Liver (tissue), 9 donors: ENCODE data around the gene KIAA1217. TPM values are rescaled to one million over a fixed set of nuclear protein-coding genes. Genes with fewer than 3 reads are reported as not detected.

Experiments
- DNase-seq: peaks from one replicate; pipeline ENCODE4 v3.0.0-alpha.2; 2017; ENCODE audit warnings: low spot score
- H3K27ac ChIP-seq, 2 donors: one replicate each; pipeline ENCODE4 v1.7.0; 2013; ENCODE audit warnings: inconsistent platforms in 2 of 2, low read length in 2 of 2, control low read depth in 1 of 2, low read depth in 1 of 2, mild to moderate bottlenecking in 1 of 2
- H3K27me3 ChIP-seq, 4 donors: one replicate each; pipeline versions ENCODE4 v1.6.1 to v1.7.0; 2013; ENCODE audit warnings: low read length in 3 of 4, inconsistent platforms in 1 of 4, mild to moderate bottlenecking in 1 of 4, moderate library complexity in 1 of 4; ENCODE audit not compliant: control insufficient read depth in 4 of 4, insufficient read depth in 4 of 4
- H3K36me3 ChIP-seq, 4 donors: one replicate each; pipeline versions ENCODE4 v1.6.1 to v1.7.0; 2013; ENCODE audit warnings: low read length in 3 of 4, mild to moderate bottlenecking in 3 of 4, low read depth in 1 of 4, moderate library complexity in 1 of 4; ENCODE audit not compliant: control insufficient read depth in 4 of 4, insufficient read depth in 3 of 4
- H3K4me1 ChIP-seq, 4 donors: one replicate each; pipeline versions ENCODE4 v1.6.1 to v1.7.0; 2013; ENCODE audit warnings: low read length in 3 of 4, mild to moderate bottlenecking in 3 of 4, moderate library complexity in 1 of 4; ENCODE audit not compliant: control insufficient read depth in 4 of 4, insufficient read depth in 4 of 4
- H3K4me3 ChIP-seq, 3 donors: one replicate each; pipeline versions ENCODE4 v1.6.1 to v1.7.0; 2013; ENCODE audit warnings: low read length in 3 of 3, control low read depth in 1 of 3, low read depth in 1 of 3, mild to moderate bottlenecking in 1 of 3
- H3K9ac ChIP-seq, 2 donors: one replicate each; pipeline ENCODE4 v1.7.0; 2013; ENCODE audit warnings: low read length in 2 of 2, mild to moderate bottlenecking in 2 of 2, moderate library complexity in 2 of 2, control low read depth in 1 of 2, low read depth in 1 of 2
- H3K9me3 ChIP-seq, 4 donors: one replicate each; pipeline versions ENCODE4 v1.6.1 to v1.7.0; 2013; ENCODE audit warnings: low read length in 3 of 4; ENCODE audit not compliant: control insufficient read depth in 4 of 4
- EGR1 ChIP-seq, 2 donors: IDR thresholded peaks; 2 replicates each; pipeline ENCODE4 v1.6.1; 2016 to 2018; ENCODE audit warnings: antibody characterized with exemption in 2 of 2, low read depth in 2 of 2
- FOXA1 ChIP-seq: IDR thresholded peaks from 2 replicates; pipeline ENCODE4 v1.6.1; 2016; ENCODE audit warnings: antibody characterized with exemption
- GABPA ChIP-seq, 2 donors: IDR thresholded peaks in 1 of 2; conservative IDR thresholded peaks in 1 of 2; 2 replicates each; pipeline ENCODE4 v1.6.1; 2016; ENCODE audit warnings: antibody characterized with exemption in 2 of 2, mild to moderate bottlenecking in 1 of 2, moderate library complexity in 1 of 2
- HNF4A ChIP-seq, 2 donors: conservative IDR thresholded peaks; 2 replicates each; pipeline ENCODE4 v1.6.1; 2016; ENCODE audit warnings: antibody characterized with exemption in 2 of 2, mild to moderate bottlenecking in 2 of 2
- HNF4G ChIP-seq: IDR thresholded peaks from 2 replicates; pipeline ENCODE4 v1.6.1; 2016; ENCODE audit warnings: antibody characterized with exemption
- JUND ChIP-seq, 2 donors: IDR thresholded peaks; 2 replicates each; pipeline ENCODE4 v1.6.1; 2016; ENCODE audit warnings: antibody characterized with exemption in 2 of 2
- NR2F2 ChIP-seq: IDR thresholded peaks from 2 replicates; pipeline ENCODE4 v1.6.1; 2016; ENCODE audit warnings: antibody characterized with exemption
- RAD21 ChIP-seq, 2 donors: IDR thresholded peaks; 2 replicates each; pipeline ENCODE4 v1.6.1; 2016; ENCODE audit warnings: antibody characterized with exemption in 2 of 2, mild to moderate bottlenecking in 2 of 2
- RXRA ChIP-seq, 2 donors: IDR thresholded peaks; 2 replicates each; pipeline ENCODE4 v1.6.1; 2017 to 2018; ENCODE audit warnings: antibody characterized with exemption in 2 of 2, mild to moderate bottlenecking in 1 of 2
- SP1 ChIP-seq: IDR thresholded peaks from 2 replicates; pipeline ENCODE4 v1.6.1; 2018; ENCODE audit warnings: antibody characterized with exemption, mild to moderate bottlenecking
- TAF1 ChIP-seq: conservative IDR thresholded peaks from 2 replicates; pipeline ENCODE4 v1.6.1; 2016; ENCODE audit warnings: antibody characterized with exemption, mild to moderate bottlenecking
- YY1 ChIP-seq: IDR thresholded peaks from 2 replicates; pipeline ENCODE4 v1.6.1; 2016; ENCODE audit warnings: antibody characterized with exemption, mild to moderate bottlenecking
- WGBS: extraction: QIAGEN DNeasy Blood & Tissue Kit; methylation state at CpG from one replicate; pipeline ENCODE4 v1.1.7; 2013; 5-methylcytosine and 5-hydroxymethylcytosine counted together
- polyA plus RNA-seq, 2 donors: library from polyadenylated mRNA; stranded (reverse) in 1 of 2; unstranded in 1 of 2; fragments of 200-250 nt in 1 of 2; fragments of >200 nt in 1 of 2; fragmentation: Nextera tagmentation in 1 of 2; extraction: Ambion mirVana in 1 of 2; gene quantifications; one replicate each; pipeline versions ENCODE4 v1.2.1 to v1.2.3, GENCODE V29; 2013 to 2015
- total RNA-seq, 2 donors: library from RNA; depleted of rRNA; stranded (reverse); fragments of >200 nt; gene quantifications; one replicate each; pipeline ENCODE4 v1.2.3, GENCODE V29; 2014
- TF ChIP-seq, protein P1 (sequence below): IDR thresholded peaks from 2 replicates; pipeline ENCODE4 v1.6.1; 2016; ENCODE audit warnings: antibody characterized with exemption, mild to moderate bottlenecking
- TF ChIP-seq, protein P2 (sequence below): IDR thresholded peaks from 2 replicates; pipeline ENCODE4 v1.6.1; 2016; ENCODE audit warnings: antibody characterized with exemption
- TF ChIP-seq, protein P3 (sequence below): IDR thresholded peaks from 2 replicates; pipeline ENCODE4 v1.6.1; 2016; ENCODE audit warnings: antibody characterized with exemption
- TF ChIP-seq, protein P4 (sequence below): IDR thresholded peaks from 2 replicates; pipeline ENCODE4 v1.6.1; 2016; ENCODE audit warnings: antibody characterized with exemption
- donor health status: healthy.
- donor health status: healthy.
- donor health status: healthy.
- donor health status: healthy.
- donor health status: healthy.

Gene KIAA1217
- total and polyA plus RNA-seq, 4 donors: 4.5 to 12.8 (median 6.8) TPM

DNA sequence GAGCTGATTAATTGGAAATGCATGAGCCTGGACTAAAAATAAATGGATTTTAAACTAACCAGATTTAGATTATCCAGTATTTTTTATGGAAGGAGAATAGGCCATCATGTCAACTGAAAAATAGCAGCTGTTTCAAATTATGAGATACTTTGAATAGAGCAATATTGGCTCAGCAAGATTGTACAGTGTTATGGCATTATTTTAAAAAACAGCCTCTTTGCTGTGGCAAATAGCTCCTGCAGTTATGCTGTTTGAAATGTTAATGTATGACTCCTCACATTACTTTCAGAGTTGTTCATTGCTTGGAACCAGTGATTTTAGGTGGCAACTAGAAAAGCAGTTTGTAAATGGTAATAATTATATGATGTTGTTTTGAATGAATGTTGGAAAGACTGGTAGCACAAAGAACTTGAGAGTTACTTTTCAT lies 244.5 kb downstream of the KIAA1217 start:
- H3K36me3 ChIP-seq: no peaks in the 10 kb centered on the region
- H3K4me1 ChIP-seq: peaks cover 3 to 16% (median 5%) of the 10 kb centered on the region in 4 donors
- no peaks in the 10 kb centered on the region for H3K27me3 ChIP-seq
- H3K9me3 ChIP-seq: no peaks in the 10 kb centered on the region
- no peak overlapping the region for H3K9ac ChIP-seq
- TF ChIP-seq, protein P1, sequence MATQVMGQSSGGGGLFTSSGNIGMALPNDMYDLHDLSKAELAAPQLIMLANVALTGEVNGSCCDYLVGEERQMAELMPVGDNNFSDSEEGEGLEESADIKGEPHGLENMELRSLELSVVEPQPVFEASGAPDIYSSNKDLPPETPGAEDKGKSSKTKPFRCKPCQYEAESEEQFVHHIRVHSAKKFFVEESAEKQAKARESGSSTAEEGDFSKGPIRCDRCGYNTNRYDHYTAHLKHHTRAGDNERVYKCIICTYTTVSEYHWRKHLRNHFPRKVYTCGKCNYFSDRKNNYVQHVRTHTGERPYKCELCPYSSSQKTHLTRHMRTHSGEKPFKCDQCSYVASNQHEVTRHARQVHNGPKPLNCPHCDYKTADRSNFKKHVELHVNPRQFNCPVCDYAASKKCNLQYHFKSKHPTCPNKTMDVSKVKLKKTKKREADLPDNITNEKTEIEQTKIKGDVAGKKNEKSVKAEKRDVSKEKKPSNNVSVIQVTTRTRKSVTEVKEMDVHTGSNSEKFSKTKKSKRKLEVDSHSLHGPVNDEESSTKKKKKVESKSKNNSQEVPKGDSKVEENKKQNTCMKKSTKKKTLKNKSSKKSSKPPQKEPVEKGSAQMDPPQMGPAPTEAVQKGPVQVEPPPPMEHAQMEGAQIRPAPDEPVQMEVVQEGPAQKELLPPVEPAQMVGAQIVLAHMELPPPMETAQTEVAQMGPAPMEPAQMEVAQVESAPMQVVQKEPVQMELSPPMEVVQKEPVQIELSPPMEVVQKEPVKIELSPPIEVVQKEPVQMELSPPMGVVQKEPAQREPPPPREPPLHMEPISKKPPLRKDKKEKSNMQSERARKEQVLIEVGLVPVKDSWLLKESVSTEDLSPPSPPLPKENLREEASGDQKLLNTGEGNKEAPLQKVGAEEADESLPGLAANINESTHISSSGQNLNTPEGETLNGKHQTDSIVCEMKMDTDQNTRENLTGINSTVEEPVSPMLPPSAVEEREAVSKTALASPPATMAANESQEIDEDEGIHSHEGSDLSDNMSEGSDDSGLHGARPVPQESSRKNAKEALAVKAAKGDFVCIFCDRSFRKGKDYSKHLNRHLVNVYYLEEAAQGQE: no peak
- no peak for TF ChIP-seq RXRA (IDR thresholded peaks at IDR 0.05)
- no peak for TF ChIP-seq EGR1 (IDR thresholded peaks at IDR 0.05; ENCODE audit: low read depth in 2 of 2)
- no peak for TF ChIP-seq NR2F2
- TF ChIP-seq, protein P2, sequence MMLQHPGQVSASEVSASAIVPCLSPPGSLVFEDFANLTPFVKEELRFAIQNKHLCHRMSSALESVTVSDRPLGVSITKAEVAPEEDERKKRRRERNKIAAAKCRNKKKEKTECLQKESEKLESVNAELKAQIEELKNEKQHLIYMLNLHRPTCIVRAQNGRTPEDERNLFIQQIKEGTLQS: no peak
- no peak overlapping the region for H3K27ac ChIP-seq
- no peak overlapping the region for H3K4me3 ChIP-seq
- no peak for DNase-seq

DNA sequence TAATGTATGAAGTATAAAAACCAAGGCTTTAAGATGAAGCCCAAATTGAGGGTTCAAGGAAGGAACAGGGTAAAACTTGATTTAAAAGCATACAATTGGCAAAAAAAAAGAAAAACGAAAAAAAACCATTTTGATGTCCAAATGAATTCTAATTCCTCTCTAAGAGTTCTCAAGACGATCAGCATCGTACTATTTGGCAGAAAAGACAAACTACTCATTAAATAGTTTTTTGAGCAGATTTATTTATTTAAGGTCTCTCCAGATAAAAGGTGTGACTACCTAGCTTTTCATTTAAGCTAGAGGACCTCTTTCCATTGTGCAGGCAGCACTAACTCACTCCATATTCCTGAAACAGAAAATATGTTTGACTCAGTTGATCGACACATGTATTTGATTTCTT lies 245.0 kb downstream of the KIAA1217 start:
- no peaks in the 10 kb centered on the region for H3K9me3 ChIP-seq
- no peak overlapping the region for H3K27ac ChIP-seq
- TF ChIP-seq, protein P3, sequence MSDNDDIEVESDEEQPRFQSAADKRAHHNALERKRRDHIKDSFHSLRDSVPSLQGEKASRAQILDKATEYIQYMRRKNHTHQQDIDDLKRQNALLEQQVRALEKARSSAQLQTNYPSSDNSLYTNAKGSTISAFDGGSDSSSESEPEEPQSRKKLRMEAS: no peak
- TF ChIP-seq RXRA (IDR thresholded peaks at IDR 0.05) (no peak), EGR1 (IDR thresholded peaks at IDR 0.05; ENCODE audit: low read depth in 2 of 2) (no peak), YY1 (no peak), HNF4G (no peak), TAF1 (no peak)
- DNase-seq: no peak
- no peaks in the 10 kb centered on the region for H3K36me3 ChIP-seq
- H3K9ac ChIP-seq: no peak overlapping the region
- 88% methylated on average over 4 of the region's 4 CpGs for WGBS
- peaks cover 3 to 16% (median 5%) of the 10 kb centered on the region in 4 donors for H3K4me1 ChIP-seq
- no peaks in the 10 kb centered on the region for H3K27me3 ChIP-seq
- no peak overlapping the region for H3K4me3 ChIP-seq

DNA sequence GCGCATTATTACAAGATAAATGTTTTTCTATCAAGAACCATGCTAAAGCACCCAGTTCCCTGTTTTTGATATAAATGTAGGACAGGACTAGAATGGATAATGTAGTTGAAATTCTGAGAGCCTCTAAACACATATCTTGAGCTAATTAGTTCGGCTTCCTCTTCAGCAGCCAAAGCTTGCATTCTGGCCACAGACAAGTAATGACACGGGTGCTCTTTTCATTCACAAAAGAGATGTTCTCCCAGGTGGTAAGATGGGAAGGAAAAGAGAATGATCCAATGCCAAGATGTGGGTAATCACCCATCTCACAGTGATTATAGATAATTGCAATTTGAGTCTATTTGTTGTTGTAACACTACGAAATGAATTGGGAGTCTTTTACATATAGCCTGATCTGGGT lies 246.5 kb downstream of the KIAA1217 start:
- Histone ChIP-seq H3K4me3 (no peak overlapping the region), H3K27me3 (no peaks in the 10 kb centered on the region), H3K9me3 (no peaks in the 10 kb centered on the region), H3K27ac (no peak overlapping the region), H3K36me3 (no peaks in the 10 kb centered on the region), H3K4me1 (peaks cover 0 to 11% (median 2%) of the 10 kb centered on the region in 4 donors), H3K9ac (no peak overlapping the region)
- WGBS: 95% methylated on average over 4 of the region's 4 CpGs
- DNase-seq: no peak
- no peak for TF ChIP-seq RAD21 (IDR thresholded peaks at IDR 0.05)
- no peak for TF ChIP-seq NR2F2
- TF ChIP-seq JUND (IDR thresholded peaks at IDR 0.05): no peak
- TF ChIP-seq SP1: no peak
- TF ChIP-seq RXRA (IDR thresholded peaks at IDR 0.05): no peak
- TF ChIP-seq TAF1: no peak
- TF ChIP-seq HNF4G: no peak
- TF ChIP-seq HNF4A (conservative IDR thresholded peaks at IDR 0.05): no peak
- no peak for TF ChIP-seq EGR1 (IDR thresholded peaks at IDR 0.05; ENCODE audit: low read depth in 2 of 2)
- TF ChIP-seq, protein P4, sequence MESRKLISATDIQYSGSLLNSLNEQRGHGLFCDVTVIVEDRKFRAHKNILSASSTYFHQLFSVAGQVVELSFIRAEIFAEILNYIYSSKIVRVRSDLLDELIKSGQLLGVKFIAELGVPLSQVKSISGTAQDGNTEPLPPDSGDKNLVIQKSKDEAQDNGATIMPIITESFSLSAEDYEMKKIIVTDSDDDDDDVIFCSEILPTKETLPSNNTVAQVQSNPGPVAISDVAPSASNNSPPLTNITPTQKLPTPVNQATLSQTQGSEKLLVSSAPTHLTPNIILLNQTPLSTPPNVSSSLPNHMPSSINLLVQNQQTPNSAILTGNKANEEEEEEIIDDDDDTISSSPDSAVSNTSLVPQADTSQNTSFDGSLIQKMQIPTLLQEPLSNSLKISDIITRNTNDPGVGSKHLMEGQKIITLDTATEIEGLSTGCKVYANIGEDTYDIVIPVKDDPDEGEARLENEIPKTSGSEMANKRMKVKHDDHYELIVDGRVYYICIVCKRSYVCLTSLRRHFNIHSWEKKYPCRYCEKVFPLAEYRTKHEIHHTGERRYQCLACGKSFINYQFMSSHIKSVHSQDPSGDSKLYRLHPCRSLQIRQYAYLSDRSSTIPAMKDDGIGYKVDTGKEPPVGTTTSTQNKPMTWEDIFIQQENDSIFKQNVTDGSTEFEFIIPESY: no peak
- TF ChIP-seq FOXA1: no peak
- TF ChIP-seq, protein P1: no peak
- TF ChIP-seq, protein P3: no peak
- TF ChIP-seq GABPA (IDR thresholded peaks at IDR 0.05 in 1 of 2, conservative IDR thresholded peaks at IDR 0.05 in 1 of 2): no peak
- no peak for TF ChIP-seq YY1
